Embryonic facial prominence (tissue), 1 donor: ENCODE data around the gene PGBD5.

Experiments used
- DNase-seq: peaks from one replicate; pipeline ENCODE4 v3.0.0-alpha.2; 2016; ENCODE audit errors: extremely low spot score

The PGBD5 gene

GRCh38 chr1:230280054-230280795 lies 145.9 kb downstream of the PGBD5 start:
- no peak for DNase-seq

GRCh38 chr1:230279583-230279945 lies 146.6 kb downstream of the PGBD5 start:
- no peak for DNase-seq

GRCh38 chr1:230278871-230279582 lies 147.1 kb downstream of the PGBD5 start:
- no peak for DNase-seq

- no peak for DNase-seq
These were observed 147.8 kb downstream of the PGBD5 start for GRCh38 chr1:230278376-230278775.

GRCh38 chr1:230277201-230278025 lies 148.7 kb downstream of the PGBD5 start:
- no peak for DNase-seq

GRCh38 chr1:230276401-230276800 lies 149.7 kb downstream of the PGBD5 start:
- no peak for DNase-seq

- no peak for DNase-seq
These were observed 151.9 kb downstream of the PGBD5 start for GRCh38 chr1:230274254-230274653.

GRCh38 chr1:230273141-230273710 lies 152.9 kb downstream of the PGBD5 start:
- no peak for DNase-seq

GRCh38 chr1:230272557-230272956 lies 153.6 kb downstream of the PGBD5 start:
- no peak for DNase-seq

- no peak for DNase-seq
These were observed 154.7 kb downstream of the PGBD5 start for GRCh38 chr1:230271300-230272035.

- no peak for DNase-seq
These were observed 155.4 kb downstream of the PGBD5 start for GRCh38 chr1:230270559-230271281.

GRCh38 chr1:230270185-230270558 lies 156.0 kb downstream of the PGBD5 start:
- no peak for DNase-seq

- DNase-seq = peak; percentile 59
These were observed 157.6 kb downstream of the PGBD5 start for GRCh38 chr1:230268371-230269170.

- DNase-seq = no peak
These were observed 158.6 kb downstream of the PGBD5 start for GRCh38 chr1:230267338-230268065.

GRCh38 chr1:230266456-230266855 lies 159.7 kb downstream of the PGBD5 start:
- no peak for DNase-seq

- DNase-seq = no peak
These were observed 160.7 kb downstream of the PGBD5 start for GRCh38 chr1:230265200-230266115.
